Stimulated activated memory B cell treated with anti-CD40 and anti-IgM and Interleukin-4, amounts not matched to agents 10 μg/mL and 1 μg/mL and 100 μg/mL, for 72 hours (primary cell): ENCODE results near the gene TGFBR3L.

Experiments used
- ATAC-seq: fragments of 150-1000 bp; cut with Tn5 transposase; 2 replicates; pipeline ENCODE4 v1.10.0; 2021
- H3K27ac Mint-ChIP-seq: one replicate; pipeline ENCODE4 v1.8.0; 2022; ENCODE audit warnings: mild to moderate bottlenecking, mixed read lengths
- H3K27me3 Mint-ChIP-seq: one replicate; pipeline ENCODE4 v1.8.0; 2022; ENCODE audit warnings: mixed read lengths
- H3K36me3 Mint-ChIP-seq: one replicate; pipeline ENCODE4 v1.8.0; 2022; ENCODE audit warnings: mixed read lengths
- H3K4me1 Mint-ChIP-seq: one replicate; pipeline ENCODE4 v1.8.0; 2022; ENCODE audit warnings: mixed read lengths
- H3K4me3 Mint-ChIP-seq: one replicate; pipeline ENCODE4 v1.8.0; 2022; ENCODE audit warnings: mild to moderate bottlenecking, moderate library complexity, mixed read lengths
- H3K9me3 Mint-ChIP-seq: one replicate; pipeline ENCODE4 v1.8.0; 2022; ENCODE audit warnings: mixed read lengths

The TGFBR3L gene

DNA sequence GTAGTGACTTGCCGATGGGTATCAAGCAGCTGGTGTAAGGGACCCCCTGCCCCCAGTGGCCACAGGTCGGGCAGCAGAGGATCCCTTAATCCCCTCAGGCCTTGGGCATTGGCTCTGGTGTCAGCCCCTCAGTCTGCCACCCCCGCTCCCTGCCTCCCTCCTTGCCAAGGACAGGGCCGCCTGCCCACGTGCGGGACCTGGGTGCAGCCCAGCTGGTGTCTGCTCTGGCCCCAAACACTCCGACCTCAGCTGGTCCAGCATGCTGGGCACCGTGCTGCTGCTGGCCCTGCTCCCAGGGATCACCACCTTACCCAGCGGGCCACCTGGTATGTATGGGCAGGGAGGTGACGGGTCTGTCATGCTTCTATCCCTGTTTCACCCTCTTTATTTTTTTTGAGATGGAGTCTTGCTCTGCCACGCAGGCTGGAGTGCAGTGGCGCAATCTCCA is at the start of gene TGFBR3L:
Gene TGFBR3L (plus strand): TSS at position 233 of the 448 bp plus-strand sequence.
- ATAC-seq = no peak
- peak within 1 kb of the TSS; percentile 49 for H3K4me3 Mint-ChIP-seq
- peaks cover 38% of the 10 kb centered on the region for H3K36me3 Mint-ChIP-seq
- H3K27me3 Mint-ChIP-seq = peaks cover 40% of the 10 kb centered on the region
- no peak within 1 kb of the TSS for H3K27ac Mint-ChIP-seq
- no peaks in the 10 kb centered on the region for H3K9me3 Mint-ChIP-seq
- H3K4me1 Mint-ChIP-seq = peaks cover 38% of the 10 kb centered on the region

DNA sequence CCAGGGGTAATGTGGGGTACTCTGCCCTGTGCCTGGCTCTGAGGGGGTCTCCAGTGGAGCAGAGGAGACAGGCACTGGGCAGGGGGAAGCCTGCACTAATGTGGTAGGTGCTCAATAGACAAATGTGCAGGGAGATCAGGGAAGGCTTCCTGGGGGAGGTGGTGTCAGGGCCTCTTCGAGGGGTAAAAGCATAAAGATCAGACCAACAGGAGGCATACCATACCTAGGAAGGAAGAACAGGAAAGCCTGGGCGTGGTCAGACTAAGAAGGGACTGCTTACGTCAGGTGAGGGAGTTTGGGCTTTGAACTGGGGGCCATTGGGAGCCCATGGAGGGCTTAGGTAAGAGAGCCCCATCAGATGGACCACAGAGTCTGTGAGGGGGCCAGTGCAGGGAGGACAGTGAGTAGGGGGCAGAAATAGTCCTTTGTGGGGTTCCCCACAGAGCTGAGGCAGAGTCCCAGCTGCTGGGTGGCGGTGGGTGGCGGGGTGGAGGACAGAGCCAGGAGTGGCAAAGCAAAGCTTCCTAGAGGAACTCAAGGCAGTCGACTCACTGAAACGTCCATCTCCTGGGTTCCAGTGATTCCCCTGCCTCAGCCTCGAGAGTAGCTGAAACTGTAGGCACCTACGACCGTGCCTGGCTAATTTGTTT is 49.2 kb upstream of the TGFBR3L start:
- H3K4me3 Mint-ChIP-seq = no peak overlapping the region
- peaks cover 3% of the 10 kb centered on the region for H3K36me3 Mint-ChIP-seq
- peaks cover 34% of the 10 kb centered on the region for H3K4me1 Mint-ChIP-seq
- peaks cover 76% of the 10 kb centered on the region for H3K27me3 Mint-ChIP-seq
- no peak for ATAC-seq
- no peak overlapping the region for H3K27ac Mint-ChIP-seq
- H3K9me3 Mint-ChIP-seq = peaks cover 3% of the 10 kb centered on the region

DNA sequence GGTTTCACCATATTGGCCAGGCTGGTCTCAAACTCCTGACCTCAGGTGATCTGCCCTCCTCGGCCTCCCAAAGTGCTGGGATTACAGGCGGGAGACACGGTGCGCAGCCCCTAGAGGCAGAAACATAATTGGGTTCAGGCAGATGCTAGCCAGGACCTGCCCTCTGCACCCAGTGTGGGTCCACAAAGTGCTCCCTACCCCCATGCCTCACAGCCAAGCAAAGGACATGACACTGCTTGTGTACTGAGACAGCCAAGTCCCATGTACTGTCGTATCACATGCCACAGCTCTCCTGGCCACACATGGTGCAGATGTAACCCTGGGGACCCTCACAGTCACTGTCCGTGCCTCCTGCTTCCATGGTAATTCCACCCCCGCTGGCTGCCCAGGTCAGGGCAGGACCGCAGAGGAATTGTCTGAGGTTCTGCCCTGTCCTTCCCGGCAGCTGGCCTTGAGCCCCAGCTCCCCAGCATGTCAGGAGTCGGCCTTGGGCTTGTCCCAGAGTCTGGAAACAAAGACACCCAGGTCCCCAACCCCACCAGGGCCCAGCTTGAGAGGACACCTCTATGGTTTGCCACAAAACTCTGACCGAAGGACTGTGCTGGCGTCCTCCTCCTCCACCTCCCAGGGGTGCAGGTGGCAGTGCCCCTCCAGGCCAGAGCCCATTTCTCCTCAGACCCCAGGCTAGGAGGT is 48.1 kb upstream of the TGFBR3L start:
- Mint-ChIP-seq H3K4me3 (no peak overlapping the region), H3K36me3 (peaks cover 4% of the 10 kb centered on the region), H3K27ac (no peak overlapping the region)

DNA sequence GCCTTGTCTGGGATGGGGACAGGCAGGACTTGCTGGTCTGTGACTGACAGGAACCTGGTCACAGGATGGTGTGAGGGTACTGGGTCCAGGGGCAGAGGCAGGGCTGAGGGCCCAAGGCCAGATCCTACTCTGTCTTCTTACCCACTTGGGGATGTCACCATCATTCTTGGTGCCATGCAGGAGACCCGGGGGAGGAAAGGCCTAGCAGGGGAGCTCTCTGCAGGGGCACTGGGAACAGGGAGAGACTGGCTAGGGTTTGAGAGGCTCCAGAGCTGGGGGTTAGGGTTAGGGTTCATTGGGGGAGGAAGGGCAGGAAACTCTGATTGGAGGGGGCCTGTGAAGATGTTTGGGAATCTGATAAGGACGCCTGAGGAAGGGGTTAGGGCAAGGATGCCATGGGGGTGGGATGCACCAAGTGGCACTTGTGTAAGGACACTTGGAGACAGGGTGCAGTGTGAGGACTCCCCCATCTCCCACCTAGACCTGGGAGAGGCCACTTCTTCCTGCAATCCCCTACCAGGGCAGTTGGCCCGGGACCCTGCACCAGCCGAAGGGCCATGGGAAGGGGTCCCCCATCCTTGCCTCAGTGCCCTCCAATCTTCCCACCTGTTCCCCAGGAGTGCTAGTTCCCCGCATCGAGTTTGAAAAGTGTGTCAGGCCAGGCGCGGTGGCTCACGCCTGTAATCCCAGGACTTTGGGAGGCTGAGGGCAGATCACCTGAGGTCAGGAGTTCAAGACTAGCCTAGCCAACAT is 47.4 kb upstream of the TGFBR3L start:
- Mint-ChIP-seq H3K27ac (no peak overlapping the region), H3K27me3 (peaks cover 76% of the 10 kb centered on the region), H3K4me1 (peaks cover 42% of the 10 kb centered on the region)

More for the DNA sequence above, 48.1 kb upstream of the TGFBR3L start:
- Mint-ChIP-seq H3K27me3 (peaks cover 76% of the 10 kb centered on the region), H3K4me1 (peaks cover 38% of the 10 kb centered on the region), H3K9me3 (peaks cover 12% of the 10 kb centered on the region)
- no peak for ATAC-seq

GRCh38 chr19:7868326-7868670 is 46.3 kb upstream of the TGFBR3L start:
- H3K36me3 Mint-ChIP-seq = peaks cover 7% of the 10 kb centered on the region
- peaks cover 47% of the 10 kb centered on the region for H3K4me1 Mint-ChIP-seq
- ATAC-seq = no peak
- peaks cover 16% of the 10 kb centered on the region for H3K9me3 Mint-ChIP-seq
- peak overlapping the region; percentile 78 for H3K4me3 Mint-ChIP-seq
- peak overlapping the region; percentile 63 for H3K27ac Mint-ChIP-seq
- peaks cover 79% of the 10 kb centered on the region for H3K27me3 Mint-ChIP-seq

More for the DNA sequence above, 47.4 kb upstream of the TGFBR3L start:
- ATAC-seq = no peak
- Mint-ChIP-seq H3K9me3 (peaks cover 16% of the 10 kb centered on the region), H3K36me3 (peaks cover 7% of the 10 kb centered on the region), H3K4me3 (no peak overlapping the region)

DNA sequence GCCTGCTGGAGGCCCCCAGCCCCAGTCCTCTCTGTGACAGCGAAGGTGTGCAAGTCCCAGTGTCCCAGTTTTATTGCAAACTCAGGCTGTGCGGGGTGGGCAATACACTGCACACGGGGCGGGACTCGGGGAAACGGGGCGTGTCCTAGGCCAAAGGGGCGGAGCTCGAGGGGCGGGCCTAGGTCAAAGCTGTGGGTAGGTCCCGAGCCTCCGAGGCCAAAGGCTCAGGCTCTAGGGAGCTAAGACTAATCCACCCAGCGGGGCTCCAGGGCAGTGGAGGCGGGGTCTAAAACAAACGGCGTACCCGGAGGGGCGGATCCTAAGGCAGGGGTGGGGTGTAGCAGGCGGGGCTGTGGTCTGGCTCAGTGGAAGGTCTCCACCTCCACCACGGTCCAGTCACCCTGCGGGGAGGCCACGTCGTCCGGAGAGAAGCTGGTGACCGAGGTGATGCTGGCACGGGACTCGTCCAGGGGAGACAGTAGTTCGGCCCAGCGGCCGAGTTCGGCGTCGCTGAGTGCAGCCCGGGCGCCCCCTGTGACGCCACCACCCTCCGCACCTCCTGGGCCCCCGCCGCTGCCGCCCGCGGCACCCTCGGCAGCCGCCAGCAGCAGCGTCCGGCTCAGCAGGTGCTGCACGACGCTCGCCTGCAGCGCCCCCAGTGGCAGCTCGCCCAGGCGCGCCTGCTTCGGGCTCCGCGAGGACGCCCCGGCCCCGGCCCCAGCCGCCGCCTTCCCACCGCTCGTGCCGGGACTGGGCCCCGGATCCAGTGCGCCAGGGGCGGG is 45.8 kb upstream of the TGFBR3L start:
- Mint-ChIP-seq H3K27me3 (peaks cover 79% of the 10 kb centered on the region), H3K9me3 (peaks cover 16% of the 10 kb centered on the region), H3K4me1 (peaks cover 53% of the 10 kb centered on the region), H3K36me3 (peaks cover 7% of the 10 kb centered on the region), H3K4me3 (peak overlapping the region; percentile 78), H3K27ac (peak overlapping the region; percentile 63)
- peak; percentile 88 for ATAC-seq

- Mint-ChIP-seq H3K4me1 (peaks cover 53% of the 10 kb centered on the region), H3K4me3 (peak overlapping the region; percentile 78), H3K27me3 (peaks cover 75% of the 10 kb centered on the region), H3K27ac (no peak overlapping the region), H3K36me3 (peaks cover 7% of the 10 kb centered on the region), H3K9me3 (peaks cover 16% of the 10 kb centered on the region)
- ATAC-seq = peak; percentile 73
Observed at GRCh38 chr19:7869453-7869909, 45.1 kb upstream of the TGFBR3L start.

GRCh38 chr19:7869910-7870511 is 44.6 kb upstream of the TGFBR3L start:
- H3K4me1 Mint-ChIP-seq = peaks cover 49% of the 10 kb centered on the region
- peak; percentile 0 for ATAC-seq

DNA sequence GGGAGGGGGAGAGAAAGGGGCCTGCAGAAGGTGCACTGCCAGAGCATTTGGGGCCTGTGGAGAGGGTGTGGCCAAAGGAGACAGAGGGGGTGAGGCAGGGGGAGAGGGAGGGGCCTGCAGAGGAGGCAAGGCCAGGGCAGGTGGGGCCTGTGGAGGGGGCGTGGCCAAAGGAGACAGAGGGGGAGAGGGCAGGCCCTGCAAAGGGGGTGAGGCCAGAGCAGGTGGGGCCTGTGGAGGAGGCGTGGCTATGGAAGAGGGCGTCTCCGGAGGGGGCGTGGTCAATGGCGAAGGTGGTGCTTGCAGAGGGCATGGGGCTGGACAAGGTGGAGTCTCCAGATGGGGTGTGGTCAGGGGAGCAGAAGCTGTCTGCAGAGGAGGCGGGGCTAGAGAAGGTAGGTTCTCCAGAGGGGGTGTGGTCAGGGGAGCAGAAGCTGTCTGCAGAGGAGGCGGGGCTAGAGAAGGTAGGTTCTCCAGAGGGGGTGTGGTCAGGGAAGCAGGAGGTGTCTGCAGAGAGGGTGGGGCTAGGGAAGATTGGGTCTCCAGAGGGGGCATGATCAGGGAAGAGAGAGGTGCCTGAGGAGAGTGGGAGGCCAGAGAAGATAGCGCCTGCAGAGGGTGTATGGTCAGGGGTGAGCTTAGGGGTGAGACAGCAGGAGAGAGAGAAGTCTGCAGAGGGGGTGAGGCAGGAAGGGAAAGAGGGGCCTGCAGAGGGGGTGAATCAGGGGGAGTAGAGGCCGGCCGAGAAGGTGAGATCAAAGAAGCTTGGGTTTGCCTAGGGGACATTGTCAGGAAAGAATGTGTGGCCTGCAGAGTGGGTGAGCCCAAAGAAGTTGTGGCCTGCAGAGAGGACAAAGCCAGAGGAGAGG is 43.8 kb upstream of the TGFBR3L start:
- peaks cover 42% of the 10 kb centered on the region for H3K4me1 Mint-ChIP-seq
- peaks cover 16% of the 10 kb centered on the region for H3K9me3 Mint-ChIP-seq
- H3K36me3 Mint-ChIP-seq = peaks cover 7% of the 10 kb centered on the region
- ATAC-seq = no peak
- peak overlapping the region; percentile 53 for H3K4me3 Mint-ChIP-seq
- H3K27me3 Mint-ChIP-seq = peaks cover 75% of the 10 kb centered on the region
- H3K27ac Mint-ChIP-seq = no peak overlapping the region

More at GRCh38 chr19:7869910-7870511, 44.6 kb upstream of the TGFBR3L start:
- Mint-ChIP-seq H3K36me3 (peaks cover 7% of the 10 kb centered on the region), H3K4me3 (peak overlapping the region; percentile 38), H3K27me3 (peaks cover 75% of the 10 kb centered on the region), H3K27ac (no peak overlapping the region), H3K9me3 (peaks cover 16% of the 10 kb centered on the region)

DNA sequence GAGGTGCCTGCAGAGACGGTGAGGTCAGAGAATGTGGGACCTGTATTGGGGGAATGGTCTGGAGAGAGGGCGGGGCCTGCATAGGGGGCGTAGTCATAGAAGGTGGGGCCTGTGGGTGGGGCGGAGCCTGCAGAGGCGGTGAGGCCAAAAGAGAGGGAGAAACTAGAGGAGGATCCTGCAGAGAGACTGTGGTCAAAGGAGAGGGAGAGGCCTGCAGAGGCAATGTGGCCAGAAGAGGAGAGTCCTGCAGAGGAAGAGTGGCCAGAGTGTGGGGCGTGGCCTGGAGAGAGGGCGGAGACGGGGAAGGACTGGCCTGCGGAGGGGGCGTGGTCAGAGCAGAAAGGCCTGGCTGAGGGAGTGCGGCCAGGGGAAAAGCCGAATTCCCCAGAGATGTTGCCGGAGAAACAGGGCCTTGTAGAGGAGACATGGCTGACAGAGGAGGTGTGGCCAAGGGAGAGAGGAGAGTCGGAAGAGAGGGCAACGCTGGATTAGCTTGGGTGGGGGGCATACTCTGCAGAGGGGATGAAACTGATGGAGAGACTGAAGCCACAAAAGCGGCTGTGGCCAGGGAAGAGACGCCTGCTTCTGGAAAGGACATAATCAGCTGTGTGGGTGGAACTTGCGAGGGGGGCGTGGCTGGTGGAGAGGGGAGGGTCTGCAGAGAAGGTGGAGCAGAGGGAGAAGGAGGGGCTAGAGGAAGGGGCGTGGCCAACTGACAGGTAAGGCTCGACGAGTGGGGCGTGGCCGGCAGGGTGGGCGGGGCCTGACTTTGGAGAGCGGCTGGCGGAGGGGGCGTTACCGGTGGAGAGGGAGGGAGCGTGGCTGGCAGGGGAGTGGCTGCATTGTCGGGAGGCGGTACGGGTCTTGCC is 43.0 kb upstream of the TGFBR3L start:
- peak; percentile 28 for ATAC-seq
- Mint-ChIP-seq H3K27me3 (peaks cover 72% of the 10 kb centered on the region), H3K36me3 (peaks cover 7% of the 10 kb centered on the region), H3K4me1 (peaks cover 42% of the 10 kb centered on the region), H3K9me3 (peaks cover 16% of the 10 kb centered on the region), H3K4me3 (peak overlapping the region; percentile 53), H3K27ac (no peak overlapping the region)

DNA sequence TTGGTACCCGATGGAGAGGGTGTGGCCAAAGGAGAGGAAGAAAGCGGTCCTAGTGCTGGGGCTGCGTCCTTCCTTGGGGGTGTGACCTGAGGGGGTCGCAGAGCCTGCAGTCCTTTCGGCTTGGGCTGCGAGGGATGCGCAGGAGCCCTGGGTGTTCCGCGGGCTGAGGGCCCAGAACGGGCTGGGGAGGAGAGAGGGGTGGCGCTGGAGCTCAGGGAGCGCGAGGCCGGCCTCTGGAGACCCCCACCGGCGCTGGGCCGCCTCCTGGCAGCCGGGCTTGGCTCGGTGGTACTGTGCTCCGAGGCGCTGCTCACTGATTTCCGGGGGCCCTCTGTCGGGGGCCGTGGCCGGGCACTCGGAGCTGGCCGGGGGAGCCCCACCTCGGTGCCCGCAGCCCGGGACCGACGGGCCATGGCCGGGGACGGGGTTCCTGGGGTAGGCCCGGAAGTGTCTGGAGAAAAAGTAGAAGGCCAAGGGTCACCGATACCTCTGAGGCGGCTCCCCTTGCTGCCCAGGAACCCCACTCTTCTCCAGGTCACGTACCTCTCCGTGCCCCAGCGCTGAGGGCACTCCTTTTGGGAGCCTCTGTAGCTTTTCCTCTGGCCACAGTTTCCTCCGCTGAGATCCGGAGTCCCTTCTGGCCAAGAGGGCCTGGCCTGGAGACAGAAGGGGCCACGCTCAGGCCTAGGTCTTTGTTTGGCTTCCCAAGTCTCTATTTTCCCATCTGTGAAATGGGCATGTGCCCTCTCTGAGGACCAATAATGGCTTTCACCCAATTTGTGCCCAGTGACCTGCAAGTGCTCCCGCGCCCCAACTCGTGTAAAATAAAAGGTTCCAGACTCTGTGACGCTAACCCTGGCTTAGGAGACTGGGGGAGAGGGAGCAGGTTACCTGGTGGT is 42.1 kb upstream of the TGFBR3L start:
- no peak overlapping the region for H3K4me3 Mint-ChIP-seq
- peaks cover 42% of the 10 kb centered on the region for H3K4me1 Mint-ChIP-seq
- H3K27ac Mint-ChIP-seq = no peak overlapping the region
- H3K9me3 Mint-ChIP-seq = peaks cover 16% of the 10 kb centered on the region
- peaks cover 7% of the 10 kb centered on the region for H3K36me3 Mint-ChIP-seq
- ATAC-seq = no peak
- peaks cover 63% of the 10 kb centered on the region for H3K27me3 Mint-ChIP-seq
